GM12801 (cell line): ENCODE measurements around the gene P2RY8.

Source experiments
- CTCF ChIP-seq: IDR thresholded peaks from one replicate; pipeline ENCODE4 v1.5.1; 2011; ENCODE audit warnings: control low read depth; ENCODE audit not compliant: insufficient read length; ENCODE audit errors: extremely low read depth

The P2RY8 gene, protein sequence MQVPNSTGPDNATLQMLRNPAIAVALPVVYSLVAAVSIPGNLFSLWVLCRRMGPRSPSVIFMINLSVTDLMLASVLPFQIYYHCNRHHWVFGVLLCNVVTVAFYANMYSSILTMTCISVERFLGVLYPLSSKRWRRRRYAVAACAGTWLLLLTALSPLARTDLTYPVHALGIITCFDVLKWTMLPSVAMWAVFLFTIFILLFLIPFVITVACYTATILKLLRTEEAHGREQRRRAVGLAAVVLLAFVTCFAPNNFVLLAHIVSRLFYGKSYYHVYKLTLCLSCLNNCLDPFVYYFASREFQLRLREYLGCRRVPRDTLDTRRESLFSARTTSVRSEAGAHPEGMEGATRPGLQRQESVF

DNA sequence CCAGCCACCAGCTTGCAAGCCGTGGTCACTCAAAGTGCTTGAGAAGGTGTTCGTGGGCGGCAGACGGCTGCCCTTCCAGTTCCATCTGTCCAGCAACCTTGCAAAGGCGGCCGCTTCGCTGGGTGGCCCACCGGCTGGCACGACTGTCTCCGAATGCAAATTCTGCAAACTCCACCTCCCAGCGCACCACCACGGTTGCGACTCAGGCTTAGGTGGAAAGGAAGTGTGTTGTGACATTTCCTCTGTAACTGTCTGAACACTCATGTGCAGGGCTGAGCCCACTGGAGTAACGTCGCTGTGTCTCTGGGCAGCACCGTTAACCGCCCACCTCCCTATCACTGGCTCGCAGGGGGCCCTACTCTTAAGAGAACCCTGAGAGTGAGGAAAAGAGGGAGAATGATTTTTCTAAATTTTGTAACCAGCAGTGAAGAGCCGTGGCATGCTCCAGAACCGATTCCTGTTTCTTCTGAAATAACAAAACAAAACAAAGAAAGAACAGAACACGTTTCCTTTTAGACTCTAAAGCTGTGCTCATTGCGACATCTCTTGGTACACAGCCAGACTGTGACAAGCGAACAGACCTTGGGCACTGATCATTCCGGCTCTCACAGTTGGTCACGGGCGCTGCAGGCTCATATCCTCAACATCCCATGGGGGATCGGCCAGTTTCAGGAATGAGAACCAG, at the start of gene P2RY8:
Gene P2RY8, minus strand, starts transcription at position 155 of the 685 bp plus-strand sequence. CDS start 70,627 bp downstream, outside the sequence.
- no peak for TF ChIP-seq CTCF

DNA sequence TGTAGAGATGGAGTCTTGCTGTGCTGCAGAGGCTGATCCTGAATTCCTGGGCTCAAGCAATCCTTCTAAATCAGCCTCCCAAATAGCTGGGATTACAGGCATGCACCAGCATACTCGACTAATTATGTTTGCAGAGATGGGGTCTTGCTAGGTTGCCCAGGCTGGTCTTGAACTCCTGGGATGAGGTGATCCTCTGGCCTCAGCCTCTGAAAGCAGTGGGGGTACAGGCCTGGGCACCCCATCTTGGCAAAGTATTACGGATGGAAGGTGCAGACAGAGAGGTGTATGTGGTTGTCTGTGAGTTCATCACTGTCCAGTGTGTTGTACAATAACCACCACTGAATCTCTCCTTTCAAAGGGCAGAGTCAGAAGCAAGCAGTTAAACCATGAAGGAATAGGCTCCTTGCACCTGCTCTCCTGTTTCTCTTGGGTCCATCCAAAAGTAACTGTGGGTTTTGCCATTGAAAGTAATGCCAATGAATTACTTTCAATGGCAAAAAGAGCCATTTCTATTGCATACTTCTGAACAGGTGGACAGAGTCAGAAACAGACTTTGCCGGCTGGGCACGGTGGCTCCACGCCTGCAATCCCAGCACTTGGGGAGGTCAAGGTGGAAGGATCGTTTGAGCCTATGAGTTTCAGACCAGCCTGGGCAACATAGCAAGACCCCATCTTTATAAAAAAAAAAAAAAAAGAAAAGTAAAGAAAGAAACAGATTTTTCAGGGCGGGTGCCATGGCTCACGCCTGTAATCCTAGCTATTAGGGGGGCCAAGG, 47.4 kb upstream of the P2RY8 start:
- TF ChIP-seq CTCF, result no peak

- TF ChIP-seq CTCF, result no peak
These were observed 45.9 kb upstream of the P2RY8 start for GRCh38 chrX:1582686-1583437.

DNA sequence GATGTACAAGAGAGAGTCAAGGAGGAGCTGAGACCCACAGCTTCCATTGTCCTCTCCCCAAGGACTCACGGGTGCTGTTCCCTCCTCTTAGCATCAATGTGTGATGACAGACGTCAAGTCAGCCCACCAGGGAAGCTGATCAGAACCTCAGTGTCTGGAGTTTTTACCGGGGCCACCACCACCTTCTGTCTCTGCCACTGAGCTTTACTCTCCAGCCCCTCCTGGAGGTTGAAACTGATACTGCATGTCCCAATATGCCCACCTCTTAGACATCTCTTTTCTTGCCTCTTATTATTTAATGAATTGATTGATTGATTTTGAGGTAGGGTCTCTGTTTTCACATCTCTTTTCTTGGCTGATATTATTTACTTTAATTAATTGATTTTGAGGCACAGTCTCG, 44.1 kb upstream of the P2RY8 start:
- no peak for TF ChIP-seq CTCF

GRCh38 chrX:1578511-1579173, 41.7 kb upstream of the P2RY8 start:
- TF ChIP-seq CTCF, result no peak

DNA sequence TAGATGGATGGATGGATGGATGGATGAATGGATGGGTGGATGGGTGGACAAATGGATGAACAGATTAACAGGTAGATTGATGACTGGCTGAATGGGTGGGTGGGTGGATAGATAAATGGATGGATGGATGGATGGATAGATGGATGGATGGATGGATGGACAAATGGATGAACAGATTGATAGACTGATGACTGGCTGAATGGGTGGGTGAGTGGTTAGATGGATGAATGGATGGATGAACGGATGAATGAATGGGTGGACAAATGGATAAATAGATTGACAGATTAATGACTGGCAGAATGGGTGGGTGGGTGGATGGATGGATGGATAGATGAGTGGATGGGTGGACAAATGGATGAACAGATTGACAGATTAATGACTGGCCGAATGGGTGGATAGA, 40.9 kb upstream of the P2RY8 start:
- TF ChIP-seq CTCF, result no peak
